ENCODE data around the gene OMG. TPM values are rescaled to one million over a fixed set of nuclear protein-coding genes. Genes with fewer than 3 reads are reported as not detected.
A peak's percentile ranks its signal among the peaks of the same experiment; 100 is the strongest.
"Not testable (repeated sequence)": the region's sequence is repeated elsewhere in the genome, so short reads cannot be mapped to it uniquely, and the experiment has no call there.

Gene OMG
- total RNA-seq, 1 experiment from 2014 or later, result not detected

DNA sequence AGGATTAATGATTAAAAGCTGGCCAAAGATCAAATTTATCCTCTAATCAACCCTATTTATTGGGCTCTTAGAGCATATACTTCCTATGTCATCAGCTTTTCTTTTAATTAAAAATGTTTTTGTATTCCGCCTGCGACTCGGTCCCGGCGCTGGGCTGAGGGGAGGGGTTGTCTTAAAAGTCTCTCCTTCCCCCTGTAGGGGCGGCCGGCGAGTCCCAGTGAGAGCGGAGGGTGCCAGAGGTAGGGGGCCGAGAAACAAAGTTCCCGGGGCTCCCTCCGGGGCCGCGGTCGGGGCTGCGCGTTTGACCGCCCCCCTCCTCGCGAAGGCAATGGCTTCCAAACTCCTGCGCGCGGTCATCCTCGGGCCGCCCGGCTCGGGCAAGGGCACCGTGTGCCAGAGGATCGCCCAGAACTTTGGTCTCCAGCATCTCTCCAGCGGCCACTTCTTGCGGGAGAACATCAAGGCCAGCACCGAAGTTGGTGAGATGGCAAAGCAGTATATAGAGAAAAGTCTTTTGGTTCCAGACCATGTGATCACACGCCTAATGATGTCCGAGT, 48.2 kb upstream of the OMG start:
- H3K27me3 ChIP-seq (ENCODE audit: insufficient read depth, low read length); H3K4me2 ChIP-seq (ENCODE audit: low read length); RAD21 ChIA-PET (ENCODE audit: low non-redundant PET in 1 of 2, low total read pairs in 2 of 2, uncharacterized antibody in 2 of 2, unreplicated experiment in 2 of 2); H3K79me2 ChIP-seq (ENCODE audit: insufficient read depth, low read length); DNase-seq (ENCODE audit: low read depth, low spot score); H3K9ac ChIP-seq (ENCODE audit: low read length); H3K27ac ChIP-seq (ENCODE audit: low read depth, low read length); ATAC-seq; H3K9me3 ChIP-seq (ENCODE audit: control insufficient read depth in 1 of 2, insufficient read depth in 1 of 2, low read depth in 1 of 2, low read length in 2 of 2); CTCF ChIA-PET; H3K4me3 ChIP-seq (replicated peaks in 1 of 2; ENCODE audit: low read depth in 1 of 2, low read length in 2 of 2); H2AFZ ChIP-seq (ENCODE audit: low read depth, low read length, poor library complexity, severe bottlenecking); POLR2A ChIA-PET; intact Hi-C loops (cut with micrococcal nuclease); H3K9me2 ChIP-seq (ENCODE audit: insufficient read depth); H3K4me1 ChIP-seq (ENCODE audit: control insufficient read depth in 1 of 2, insufficient read depth in 2 of 2, low read length in 2 of 2); H4K20me1 ChIP-seq (ENCODE audit: insufficient read depth); BruUV-seq (replicated peaks): not testable (repeated sequence)
- H3K36me3 ChIP-seq (ENCODE audit: control insufficient read depth in 1 of 2, insufficient read depth in 2 of 2, low read length in 2 of 2), result peaks cover 3 to 11% of the 10 kb centered on the region in 2 experiments; a peak in 2 of 4 replicates

DNA sequence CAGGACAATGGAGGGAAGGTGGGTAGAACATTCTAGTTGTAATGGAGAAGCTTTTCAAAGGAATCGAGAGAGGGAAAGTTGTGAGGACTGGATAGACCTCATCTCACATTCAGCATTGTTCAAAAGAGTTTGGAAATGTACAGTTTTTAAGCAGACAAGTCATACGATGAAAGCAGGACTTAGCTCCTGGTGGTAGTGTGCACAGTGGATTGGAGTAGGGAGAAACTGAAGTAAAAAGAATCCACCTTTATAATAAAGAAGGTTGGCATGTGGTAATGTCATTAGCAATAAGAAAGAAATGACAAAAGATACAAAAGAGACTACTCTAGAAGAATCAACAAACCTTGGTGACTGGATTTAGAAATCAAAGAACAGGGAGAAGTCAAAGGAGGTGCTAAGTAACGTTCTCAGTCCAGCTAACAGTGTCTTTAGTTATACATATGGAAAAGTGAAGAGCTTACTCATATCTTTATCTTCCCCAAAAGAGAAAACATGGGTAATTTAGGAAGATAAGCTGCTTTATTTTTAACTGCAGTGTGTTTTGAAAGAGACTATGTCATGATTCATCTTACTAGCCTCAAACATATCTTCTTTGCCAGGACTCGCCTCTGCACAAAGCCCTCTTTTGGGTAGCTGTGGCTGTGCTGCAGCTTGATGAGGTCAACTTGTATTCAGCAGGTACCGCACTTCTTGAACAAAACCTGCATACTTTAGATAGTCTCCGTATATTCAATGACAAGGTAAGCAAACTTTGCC, 43.0 kb upstream of the OMG start:
- CTCF ChIA-PET, result no interaction called here
- Histone ChIP-seq H3K27me3 (ENCODE audit: insufficient read depth, low read length) (no peaks in the 10 kb centered on the region), H3K9me3 (ENCODE audit: control insufficient read depth in 1 of 2, insufficient read depth in 1 of 2, low read depth in 1 of 2, low read length in 2 of 2) (no peaks in the 10 kb centered on the region), H3K4me3 (replicated peaks in 1 of 2; ENCODE audit: low read depth in 1 of 2, low read length in 2 of 2) (no peak overlapping the region), H3K79me2 (ENCODE audit: insufficient read depth, low read length) (no peaks in the 10 kb centered on the region), H4K20me1 (ENCODE audit: insufficient read depth) (no peaks in the 10 kb centered on the region), H2AFZ (ENCODE audit: low read depth, low read length, poor library complexity, severe bottlenecking) (no peak overlapping the region), H3K9me2 (ENCODE audit: insufficient read depth) (no peaks in the 10 kb centered on the region), H3K27ac (ENCODE audit: low read depth, low read length) (no peak overlapping the region), H3K9ac (ENCODE audit: low read length) (no peak overlapping the region), H3K4me1 (ENCODE audit: control insufficient read depth in 1 of 2, insufficient read depth in 2 of 2, low read length in 2 of 2) (no peaks in the 10 kb centered on the region), H3K36me3 (ENCODE audit: control insufficient read depth in 1 of 2, insufficient read depth in 2 of 2, low read length in 2 of 2) (peaks cover 9 to 10% of the 10 kb centered on the region in 2 experiments; a peak in 2 of 4 replicates), H3K4me2 (ENCODE audit: low read length) (no peak overlapping the region)
- POLR2A ChIA-PET, result interaction anchor here (0.6 kb wide), 1 partner anchor 20 kb away, joined by 3 read pairs; no protein-coding TSS in a partner anchor
- intact Hi-C loops (cut with micrococcal nuclease), result no loop called here
- TF ChIP-seq, protein P1, sequence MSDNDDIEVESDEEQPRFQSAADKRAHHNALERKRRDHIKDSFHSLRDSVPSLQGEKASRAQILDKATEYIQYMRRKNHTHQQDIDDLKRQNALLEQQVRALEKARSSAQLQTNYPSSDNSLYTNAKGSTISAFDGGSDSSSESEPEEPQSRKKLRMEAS (IDR thresholded peaks at IDR 0.05), result no peak
- no peak for TF ChIP-seq POLR2A (IDR thresholded peaks at IDR 0.05; ENCODE audit: borderline replicate concordance, extremely low read depth, insufficient read depth, insufficient read length)
- no peak for TF ChIP-seq RAD21 (IDR thresholded peaks at IDR 0.05; ENCODE audit: low read depth)
- no peak for TF ChIP-seq CEBPB (IDR thresholded peaks at IDR 0.05; ENCODE audit: low read depth)
- TF ChIP-seq, protein P2, sequence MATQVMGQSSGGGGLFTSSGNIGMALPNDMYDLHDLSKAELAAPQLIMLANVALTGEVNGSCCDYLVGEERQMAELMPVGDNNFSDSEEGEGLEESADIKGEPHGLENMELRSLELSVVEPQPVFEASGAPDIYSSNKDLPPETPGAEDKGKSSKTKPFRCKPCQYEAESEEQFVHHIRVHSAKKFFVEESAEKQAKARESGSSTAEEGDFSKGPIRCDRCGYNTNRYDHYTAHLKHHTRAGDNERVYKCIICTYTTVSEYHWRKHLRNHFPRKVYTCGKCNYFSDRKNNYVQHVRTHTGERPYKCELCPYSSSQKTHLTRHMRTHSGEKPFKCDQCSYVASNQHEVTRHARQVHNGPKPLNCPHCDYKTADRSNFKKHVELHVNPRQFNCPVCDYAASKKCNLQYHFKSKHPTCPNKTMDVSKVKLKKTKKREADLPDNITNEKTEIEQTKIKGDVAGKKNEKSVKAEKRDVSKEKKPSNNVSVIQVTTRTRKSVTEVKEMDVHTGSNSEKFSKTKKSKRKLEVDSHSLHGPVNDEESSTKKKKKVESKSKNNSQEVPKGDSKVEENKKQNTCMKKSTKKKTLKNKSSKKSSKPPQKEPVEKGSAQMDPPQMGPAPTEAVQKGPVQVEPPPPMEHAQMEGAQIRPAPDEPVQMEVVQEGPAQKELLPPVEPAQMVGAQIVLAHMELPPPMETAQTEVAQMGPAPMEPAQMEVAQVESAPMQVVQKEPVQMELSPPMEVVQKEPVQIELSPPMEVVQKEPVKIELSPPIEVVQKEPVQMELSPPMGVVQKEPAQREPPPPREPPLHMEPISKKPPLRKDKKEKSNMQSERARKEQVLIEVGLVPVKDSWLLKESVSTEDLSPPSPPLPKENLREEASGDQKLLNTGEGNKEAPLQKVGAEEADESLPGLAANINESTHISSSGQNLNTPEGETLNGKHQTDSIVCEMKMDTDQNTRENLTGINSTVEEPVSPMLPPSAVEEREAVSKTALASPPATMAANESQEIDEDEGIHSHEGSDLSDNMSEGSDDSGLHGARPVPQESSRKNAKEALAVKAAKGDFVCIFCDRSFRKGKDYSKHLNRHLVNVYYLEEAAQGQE (IDR thresholded peaks at IDR 0.05; ENCODE audit: low read depth), result no peak
- no peak for TF ChIP-seq EGR1 (IDR thresholded peaks at IDR 0.05; ENCODE audit: low read depth)
- no peak for TF ChIP-seq CBX3 (IDR thresholded peaks at IDR 0.05; ENCODE audit: low read depth)
- no peak for TF ChIP-seq SRF (IDR thresholded peaks at IDR 0.05; ENCODE audit: low read depth)
- RAD21 ChIA-PET (ENCODE audit: low non-redundant PET in 1 of 2, low total read pairs in 2 of 2, uncharacterized antibody in 2 of 2, unreplicated experiment in 2 of 2), result no interaction called here
- DNase-seq (ENCODE audit: low read depth, low spot score) (no peak), ATAC-seq (no peak)
- TSS peak; percentile 23 for BruUV-seq (replicated peaks)

Data from HCT116 (cell line).